ENCODE results near the gene KRTAP4-5.
"Not testable (repeated sequence)": the region's sequence is repeated elsewhere in the genome, so short reads cannot be mapped to it uniquely, and the experiment has no call there.

KRTAP4-5 gene

DNA sequence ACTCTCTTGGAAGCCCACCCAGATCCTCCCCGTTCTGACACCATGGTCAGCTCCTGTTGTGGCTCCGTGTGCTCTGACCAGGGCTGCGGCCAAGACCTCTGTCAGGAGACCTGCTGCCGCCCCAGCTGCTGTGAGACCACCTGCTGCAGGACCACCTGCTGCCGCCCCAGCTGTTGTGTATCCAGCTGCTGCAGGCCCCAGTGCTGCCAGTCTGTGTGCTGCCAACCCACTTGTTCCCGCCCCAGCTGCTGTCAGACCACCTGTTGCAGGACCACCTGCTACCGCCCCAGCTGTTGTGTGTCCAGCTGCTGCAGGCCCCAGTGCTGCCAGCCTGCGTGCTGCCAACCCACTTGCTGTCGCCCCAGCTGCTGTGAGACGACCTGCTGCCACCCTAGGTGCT is 44.3 kb downstream of the KRTAP4-5 start, which contains the start of gene KRTAP4-9:
KRTAP4-9 (plus strand) TSS at position 43 of the 400 bp plus-strand sequence; CDS start at position 43, 0 bp downstream.
- not testable (repeated sequence) for DNase-seq

DNA sequence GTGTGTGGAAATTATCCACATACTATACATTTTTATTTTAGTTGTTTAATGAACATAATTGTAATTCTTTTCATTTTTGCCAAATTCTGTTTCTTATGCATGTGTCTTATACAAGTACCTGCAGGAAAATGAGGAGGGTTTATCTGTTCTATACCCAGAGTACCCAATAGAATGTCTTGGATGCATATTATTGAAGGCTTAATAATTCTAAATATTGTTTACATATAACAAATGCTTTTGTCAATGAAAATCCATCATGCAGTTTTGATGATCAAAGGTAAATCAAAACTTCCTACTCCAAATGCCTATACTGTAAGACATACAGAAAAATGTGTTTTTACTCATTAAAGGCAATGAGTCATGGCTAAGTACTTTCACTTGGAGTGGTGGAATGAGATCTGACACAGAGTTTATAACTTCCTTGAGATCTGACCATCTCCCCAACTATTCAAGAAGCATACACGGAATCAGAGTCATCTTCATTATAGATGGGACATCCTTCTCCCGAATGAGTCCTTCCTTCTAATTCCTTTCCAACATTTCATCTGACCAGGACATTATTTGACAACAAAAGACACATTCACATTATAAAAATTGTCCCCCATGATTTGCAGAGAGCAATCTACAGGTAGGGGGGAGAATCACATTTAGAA is 45.1 kb downstream of the KRTAP4-5 start:
- DNase-seq = not testable (repeated sequence)

DNA sequence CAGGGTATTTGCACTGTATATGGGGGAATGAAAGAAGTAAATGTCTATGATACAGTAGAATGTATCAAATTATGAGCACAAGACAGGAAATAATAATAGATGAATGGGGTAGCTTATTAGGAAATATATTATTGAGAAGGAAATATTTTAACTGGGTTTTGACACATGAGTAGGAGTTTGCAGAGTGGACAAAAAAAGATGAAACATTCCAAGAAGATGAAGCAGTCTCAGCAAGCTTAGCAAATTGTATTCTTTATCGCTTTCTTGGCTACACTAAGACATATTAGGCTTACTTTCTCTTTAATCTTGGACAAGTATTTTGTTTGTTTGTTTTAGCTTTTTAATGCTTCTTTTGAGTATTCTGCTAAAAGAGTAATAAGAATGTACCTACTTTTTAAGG is 45.7 kb downstream of the KRTAP4-5 start:
- DNase-seq = no peak

- DNase-seq = no peak
Observed at GRCh38 chr17:41101586-41102259, 47.9 kb downstream of the KRTAP4-5 start, which contains the start of gene KRTAP4-16. KRTAP4-16 (minus strand) TSS chr17:41102209; CDS start chr17:41102209, 0 bp downstream.

DNA sequence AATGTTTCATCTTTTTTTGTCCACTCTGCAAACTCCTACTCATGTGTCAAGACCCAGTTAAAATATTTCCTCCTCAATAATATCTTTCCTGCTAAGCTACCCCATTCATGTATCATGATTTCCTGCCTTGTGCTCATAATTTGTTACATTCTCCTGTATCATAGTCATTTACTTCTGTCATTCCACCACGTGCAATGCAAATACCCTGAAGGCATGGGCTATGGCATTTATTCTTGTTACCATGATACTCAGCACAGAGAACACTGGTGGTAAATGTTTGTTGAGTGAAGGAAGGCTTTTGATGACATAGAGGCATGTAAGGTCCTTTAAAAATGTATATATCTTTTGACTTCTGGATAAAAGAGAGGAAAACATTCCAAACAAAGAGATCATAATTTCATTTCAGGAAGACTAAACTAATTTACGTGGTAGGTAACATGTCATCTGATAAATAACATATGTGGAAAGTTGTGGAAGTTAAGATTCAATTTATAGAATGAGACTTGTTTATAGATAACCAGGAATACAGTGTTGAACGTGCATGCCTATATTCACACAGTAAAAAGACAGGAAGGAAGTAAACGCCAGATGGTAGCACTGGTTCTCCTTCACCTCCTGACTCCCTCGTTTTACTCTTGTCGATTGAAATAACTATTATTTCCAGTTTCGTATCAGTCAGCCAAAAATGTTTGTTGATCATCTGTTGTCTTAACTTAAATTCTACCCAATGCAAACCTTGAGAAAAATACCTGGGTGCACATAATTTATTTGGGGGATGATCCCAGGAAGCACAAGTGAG is 49.7 kb downstream of the KRTAP4-5 start:
- DNase-seq = not testable (repeated sequence)
